Central memory CD8-positive, alpha-beta T cell (primary cell): ENCODE measurements around the gene SUGCT.

Experiments
- ATAC-seq: fragments of 150-1000 bp; cut with Tn5 transposase; replicated peaks from 2 replicates; pipeline ENCODE4 v1.10.0; 2022; ENCODE audit warnings: mild to moderate bottlenecking, moderate FRiP score, moderate number of reproducible peaks; ENCODE audit not compliant: poor library complexity, severe bottlenecking; ENCODE audit errors: extremely low read depth
- DNase-seq, 2 donors: peaks; one replicate each; pipeline ENCODE4 v3.0.0; 2021; ENCODE audit warnings: low spot score in 2 of 2
- H3K27ac Mint-ChIP-seq: one replicate; pipeline ENCODE4 v1.8.0; 2022; ENCODE audit warnings: low read depth, mild to moderate bottlenecking, moderate library complexity, mixed read lengths
- H3K27me3 Mint-ChIP-seq: one replicate; pipeline ENCODE4 v1.8.0; 2022; ENCODE audit warnings: mixed read lengths
- H3K36me3 Mint-ChIP-seq: one replicate; pipeline ENCODE4 v1.8.0; 2022; ENCODE audit warnings: mild to moderate bottlenecking, moderate library complexity, mixed read lengths; ENCODE audit not compliant: insufficient read depth
- H3K4me1 Mint-ChIP-seq: one replicate; pipeline ENCODE4 v1.8.0; 2022; ENCODE audit warnings: mixed read lengths
- H3K4me3 Mint-ChIP-seq: one replicate; pipeline ENCODE4 v1.8.0; 2022; ENCODE audit warnings: mild to moderate bottlenecking, moderate library complexity, mixed read lengths
- H3K9me3 Mint-ChIP-seq: one replicate; pipeline ENCODE4 v1.8.0; 2022; ENCODE audit warnings: mixed read lengths

SUGCT gene

DNA sequence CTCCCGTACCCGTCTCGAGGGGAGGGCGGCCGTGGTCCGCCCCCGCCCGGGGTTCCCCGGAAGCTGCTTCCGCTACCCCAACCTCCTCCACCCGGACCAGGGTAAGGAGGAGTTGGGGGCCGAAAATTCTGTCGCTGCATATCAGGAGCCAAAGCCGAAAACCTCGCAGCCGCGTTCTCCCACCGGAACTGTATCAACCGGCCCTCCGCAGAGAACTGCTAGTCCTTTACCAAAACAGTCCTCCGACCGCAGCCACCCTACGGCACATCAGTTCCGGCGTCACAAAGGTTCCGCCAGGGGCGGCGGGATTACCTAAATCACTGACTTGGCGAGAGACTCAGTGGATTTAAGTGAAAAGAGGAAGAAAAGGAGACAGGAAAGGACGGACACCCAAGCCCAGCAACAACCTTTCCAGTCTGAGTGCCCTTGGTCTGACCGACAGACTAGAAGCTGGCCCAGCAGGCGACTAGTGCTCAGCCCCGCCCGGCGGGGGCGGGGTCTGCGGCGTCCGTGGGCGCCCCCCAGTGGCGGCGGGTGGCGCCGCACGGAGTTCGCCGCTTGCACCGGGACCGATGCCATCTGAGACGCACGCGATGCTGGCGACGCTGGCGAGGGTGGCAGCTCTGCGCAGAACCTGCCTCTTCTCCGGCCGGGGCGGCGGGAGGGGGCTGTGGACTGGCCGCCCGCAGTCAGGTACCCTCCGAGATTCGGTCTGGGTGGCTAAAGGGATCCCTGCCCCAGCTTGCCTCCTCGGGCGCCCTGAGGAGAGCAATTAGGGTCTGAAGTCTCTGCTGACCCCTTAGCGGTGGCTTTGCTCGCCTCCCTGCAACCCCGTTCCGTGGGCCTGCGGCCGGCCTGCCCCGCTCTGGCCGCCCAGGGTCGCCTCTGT, at the start of gene SUGCT, which contains the start of gene MPLKIP:
Gene SUGCT (plus strand): TSS at position 578 of the 889 bp plus-strand sequence.
Gene MPLKIP (minus strand): TSS at position 195 of the 889 bp plus-strand sequence. CDS start 55 bp downstream, at position 140.
- Mint-ChIP-seq H3K4me3 (peak within 1 kb of the TSS; percentile 92), H3K4me1 (peaks cover 10% of the 10 kb centered on the region), H3K9me3 (no peaks in the 10 kb centered on the region), H3K36me3 (peaks cover 14% of the 10 kb centered on the region), H3K27me3 (no peaks in the 10 kb centered on the region), H3K27ac (peak within 1 kb of the TSS; percentile 84)
- DNase-seq (peak; percentile 88 to 92), ATAC-seq (peak; percentile 85)

DNA sequence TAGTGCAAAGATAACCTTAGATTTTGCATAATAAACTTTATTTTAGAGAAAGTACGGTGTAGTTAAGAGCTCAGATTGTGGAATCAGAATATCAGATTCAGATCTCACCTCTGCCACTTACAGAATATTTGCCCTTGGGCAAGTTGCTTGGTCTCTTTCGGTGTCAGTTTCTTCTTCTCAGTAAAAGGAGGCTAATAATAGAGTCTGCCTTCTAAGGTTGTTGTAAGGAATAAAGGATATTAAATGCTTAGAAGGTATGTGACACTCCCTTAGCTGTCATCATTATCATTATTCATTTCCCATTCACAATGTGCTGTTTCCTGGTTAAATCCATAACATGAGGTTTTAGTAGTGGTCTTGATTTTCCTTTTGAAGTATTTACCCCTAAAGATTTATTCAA, 42.6 kb upstream of the SUGCT start:
- Mint-ChIP-seq H3K36me3 (peaks cover 51% of the 10 kb centered on the region), H3K9me3 (no peaks in the 10 kb centered on the region), H3K27me3 (no peaks in the 10 kb centered on the region), H3K27ac (no peak overlapping the region), H3K4me3 (no peak overlapping the region), H3K4me1 (no peaks in the 10 kb centered on the region)
- DNase-seq (no peak), ATAC-seq (no peak)

DNA sequence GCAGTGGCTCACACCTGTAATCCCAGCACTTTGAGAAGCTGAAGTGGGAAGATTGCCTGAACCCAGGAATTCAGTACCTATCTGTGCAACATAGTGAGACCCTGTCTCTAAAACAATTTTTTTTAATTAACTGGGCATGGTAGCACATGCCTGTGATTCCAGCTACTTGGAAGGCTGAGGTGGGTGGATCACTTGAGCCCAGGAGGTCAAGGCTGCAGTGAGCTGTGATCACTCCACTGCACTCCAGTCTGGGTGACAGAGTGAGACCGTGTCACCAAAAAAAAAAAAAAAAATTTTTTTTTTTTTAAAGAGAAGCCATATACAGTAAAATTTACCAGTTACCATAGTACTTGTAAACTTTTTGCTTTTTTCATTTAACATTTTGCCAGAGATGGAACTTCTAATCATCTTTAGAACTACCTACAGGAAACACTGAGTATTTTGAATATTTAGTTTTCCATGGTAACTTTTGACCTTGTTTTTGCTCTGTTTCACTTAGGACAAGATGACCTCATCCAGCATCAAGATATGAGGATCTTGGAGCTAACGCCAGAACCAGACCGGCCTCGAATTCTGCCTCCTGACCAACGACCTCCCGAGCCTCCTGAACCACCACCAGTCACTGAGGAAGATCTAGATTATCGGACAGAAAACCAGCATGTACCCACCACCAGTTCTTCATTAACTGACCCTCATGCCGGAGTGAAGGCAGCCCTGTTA, 41.0 kb upstream of the SUGCT start:
- peaks cover 45% of the 10 kb centered on the region for H3K36me3 Mint-ChIP-seq

DNA sequence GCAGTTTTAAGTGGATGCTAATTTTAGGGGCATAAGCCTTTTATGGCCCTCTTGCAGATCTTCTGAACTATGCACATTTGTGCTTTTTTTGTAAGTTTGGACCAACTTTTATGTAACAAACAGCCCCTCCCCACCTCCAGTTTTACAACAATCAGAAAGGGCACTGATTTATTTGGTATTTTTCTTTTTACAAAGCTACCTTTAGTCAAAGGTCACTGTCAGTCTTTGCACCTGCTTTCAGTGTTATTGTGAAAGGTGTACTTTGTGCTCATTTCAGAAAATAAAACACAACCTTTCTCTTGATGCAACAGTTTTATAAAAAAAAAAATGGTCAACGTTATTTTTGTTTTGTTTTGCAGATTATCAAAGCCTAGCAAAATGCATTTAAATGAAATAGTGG, 39.6 kb upstream of the SUGCT start:
- ATAC-seq: no peak
- no peak overlapping the region for H3K27ac Mint-ChIP-seq
- peaks cover 37% of the 10 kb centered on the region for H3K36me3 Mint-ChIP-seq

More for the DNA sequence above, 41.0 kb upstream of the SUGCT start:
- Mint-ChIP-seq H3K27ac (no peak overlapping the region), H3K9me3 (no peaks in the 10 kb centered on the region), H3K4me3 (no peak overlapping the region), H3K4me1 (no peaks in the 10 kb centered on the region), H3K27me3 (no peaks in the 10 kb centered on the region)
- ATAC-seq: no peak
- no peak for DNase-seq

DNA sequence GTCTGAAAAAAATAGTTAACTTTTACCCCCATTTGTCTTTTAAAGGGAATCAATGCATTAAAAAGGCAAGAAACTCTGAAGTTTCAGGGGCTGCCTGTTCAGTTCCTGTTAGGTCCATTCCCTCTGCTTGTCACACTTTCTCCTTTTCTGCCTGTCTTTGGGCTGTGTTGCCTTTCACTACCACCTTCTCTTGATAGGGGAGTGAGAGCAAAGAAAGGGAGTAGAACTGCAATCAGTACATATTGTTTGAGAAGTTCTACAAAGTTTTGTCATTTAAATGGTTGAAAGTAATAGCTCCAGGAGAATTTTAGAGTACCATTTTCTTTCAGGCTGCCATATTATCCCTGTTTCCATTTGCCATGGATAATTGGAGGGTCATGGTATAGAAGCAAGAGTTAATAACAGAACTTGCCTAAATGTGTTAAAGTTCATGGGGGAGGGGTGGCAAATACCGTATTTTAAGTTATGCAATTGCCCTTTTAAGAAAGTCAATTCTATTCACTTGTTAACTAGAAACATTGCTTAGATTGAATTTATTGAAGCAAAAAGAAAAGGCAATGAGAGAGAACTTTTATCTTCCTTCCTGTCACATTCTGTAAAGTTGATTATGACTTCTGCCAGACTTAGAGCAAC, 39.0 kb upstream of the SUGCT start:
- DNase-seq (no peak), ATAC-seq (no peak)
- no peak overlapping the region for H3K27ac Mint-ChIP-seq
- no peaks in the 10 kb centered on the region for H3K27me3 Mint-ChIP-seq
- H3K9me3 Mint-ChIP-seq: no peaks in the 10 kb centered on the region
- no peaks in the 10 kb centered on the region for H3K4me1 Mint-ChIP-seq
- H3K36me3 Mint-ChIP-seq: peaks cover 35% of the 10 kb centered on the region
- H3K4me3 Mint-ChIP-seq: no peak overlapping the region

More for the DNA sequence above, 39.6 kb upstream of the SUGCT start:
- H3K9me3 Mint-ChIP-seq: no peaks in the 10 kb centered on the region
- no peak overlapping the region for H3K4me3 Mint-ChIP-seq
- H3K27me3 Mint-ChIP-seq: no peaks in the 10 kb centered on the region
- H3K4me1 Mint-ChIP-seq: no peaks in the 10 kb centered on the region
- no peak for DNase-seq

DNA sequence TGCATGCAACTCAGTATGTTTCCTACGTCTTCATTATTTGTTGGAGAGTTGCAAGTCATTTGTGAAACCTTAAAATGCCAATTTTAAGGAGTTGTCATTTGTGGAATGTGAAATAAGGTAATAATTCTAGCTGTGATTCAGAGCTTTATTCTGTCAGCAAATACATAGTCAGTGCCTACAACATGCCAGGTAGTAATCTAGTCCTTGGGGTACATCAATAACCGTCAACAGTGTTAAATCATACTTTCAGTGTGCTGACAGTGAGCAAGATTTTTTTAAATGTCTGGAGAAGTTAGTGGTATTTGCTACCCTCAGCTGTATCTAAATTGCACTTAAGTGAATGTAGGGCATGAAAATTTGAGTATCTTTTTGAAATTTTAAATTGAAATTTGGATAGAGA, 37.1 kb upstream of the SUGCT start:
- Mint-ChIP-seq H3K4me3 (no peak overlapping the region), H3K27ac (peak overlapping the region; percentile 70), H3K36me3 (peaks cover 29% of the 10 kb centered on the region), H3K9me3 (no peaks in the 10 kb centered on the region), H3K27me3 (no peaks in the 10 kb centered on the region), H3K4me1 (no peaks in the 10 kb centered on the region)
- no peak for ATAC-seq
- no peak for DNase-seq

DNA sequence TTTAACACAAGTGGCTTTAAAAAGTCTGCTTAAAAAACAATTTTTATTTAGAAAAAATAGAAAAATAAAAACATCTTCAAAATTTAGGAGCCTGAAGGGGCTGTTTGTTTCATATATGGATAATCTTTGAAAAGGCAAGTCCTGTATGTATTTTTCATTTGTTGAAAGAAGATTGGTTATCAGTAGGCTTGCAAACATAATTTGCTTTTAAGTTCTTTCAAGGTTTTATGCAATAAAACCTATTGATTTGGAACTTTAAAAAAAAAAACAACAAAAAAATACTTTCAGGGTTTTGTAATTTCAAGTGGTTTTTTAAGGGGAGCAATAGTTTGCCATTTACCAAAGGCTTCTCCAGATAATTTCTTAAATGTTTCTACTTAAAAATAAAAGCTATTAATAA, 36.0 kb upstream of the SUGCT start:
- H3K4me1 Mint-ChIP-seq: no peaks in the 10 kb centered on the region
- no peak for DNase-seq
- no peaks in the 10 kb centered on the region for H3K27me3 Mint-ChIP-seq
- H3K4me3 Mint-ChIP-seq: no peak overlapping the region
- H3K36me3 Mint-ChIP-seq: peaks cover 22% of the 10 kb centered on the region
- no peak overlapping the region for H3K27ac Mint-ChIP-seq
- ATAC-seq: no peak
- no peaks in the 10 kb centered on the region for H3K9me3 Mint-ChIP-seq

DNA sequence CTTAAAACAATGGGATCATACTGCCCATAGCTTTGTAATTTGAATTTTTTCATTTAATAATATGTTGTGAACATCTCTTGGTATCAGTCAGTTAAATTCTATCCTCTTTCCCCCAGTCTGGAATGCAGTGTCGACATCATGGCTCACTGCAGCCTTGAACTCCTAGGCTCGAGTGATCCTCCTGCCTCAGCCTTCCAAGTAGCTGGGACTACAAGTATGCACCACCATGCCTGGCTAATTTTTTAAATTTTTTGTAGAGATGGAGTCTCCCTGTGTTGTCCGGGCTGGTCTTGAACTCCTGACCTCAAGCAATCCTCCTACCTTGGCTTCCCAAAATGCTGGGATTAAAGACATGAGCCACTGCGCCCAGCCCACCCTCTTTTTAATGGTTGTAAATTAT, 35.0 kb upstream of the SUGCT start:
- Mint-ChIP-seq H3K9me3 (no peaks in the 10 kb centered on the region), H3K36me3 (peaks cover 11% of the 10 kb centered on the region), H3K27ac (no peak overlapping the region)

DNA sequence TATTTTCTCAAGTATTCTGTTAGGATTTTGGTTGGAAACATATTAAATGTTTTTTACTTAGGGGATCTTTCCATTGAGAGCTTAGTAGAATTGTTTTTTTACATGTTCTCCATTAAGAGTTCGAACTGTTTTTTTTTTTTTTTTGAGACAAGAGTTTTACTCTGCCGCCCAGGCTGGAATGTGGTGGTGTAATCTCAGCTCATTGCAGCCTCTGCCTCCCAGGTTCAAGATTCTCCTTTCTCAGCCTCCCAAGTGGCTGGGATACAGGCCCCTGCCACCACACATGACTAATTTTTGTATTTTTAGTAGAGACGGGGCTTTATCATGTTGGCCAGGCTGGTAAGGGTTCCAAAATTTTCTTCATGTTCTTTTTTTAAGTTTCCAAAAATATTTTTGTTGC, 33.6 kb upstream of the SUGCT start:
- Mint-ChIP-seq H3K27me3 (no peaks in the 10 kb centered on the region), H3K36me3 (peaks cover 6% of the 10 kb centered on the region), H3K4me1 (no peaks in the 10 kb centered on the region), H3K4me3 (no peak overlapping the region), H3K9me3 (no peaks in the 10 kb centered on the region), H3K27ac (no peak overlapping the region)
- ATAC-seq (no peak), DNase-seq (no peak)

More for the DNA sequence above, 35.0 kb upstream of the SUGCT start:
- H3K4me1 Mint-ChIP-seq: no peaks in the 10 kb centered on the region
- ATAC-seq (no peak), DNase-seq (no peak)
- no peak overlapping the region for H3K4me3 Mint-ChIP-seq
- no peaks in the 10 kb centered on the region for H3K27me3 Mint-ChIP-seq

DNA sequence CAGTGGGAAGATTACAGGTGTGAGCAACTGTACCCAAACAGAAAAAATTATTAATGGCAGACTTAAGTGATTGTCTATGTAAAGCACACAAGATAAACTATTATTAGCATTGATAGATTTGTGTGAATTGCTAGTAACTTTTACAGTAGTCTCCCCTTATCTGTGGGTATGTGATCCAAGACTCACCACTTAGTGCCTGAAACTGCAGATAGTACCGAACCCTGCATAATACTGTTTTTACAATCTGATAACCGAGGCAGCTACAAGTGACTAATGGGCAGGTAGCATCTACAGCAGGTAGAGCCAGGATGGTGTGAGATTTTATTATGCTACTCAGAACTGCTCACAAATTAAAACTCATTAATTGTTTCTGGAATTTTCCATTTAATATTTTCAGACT, 31.9 kb upstream of the SUGCT start:
- Mint-ChIP-seq H3K27me3 (no peaks in the 10 kb centered on the region), H3K27ac (no peak overlapping the region)

DNA sequence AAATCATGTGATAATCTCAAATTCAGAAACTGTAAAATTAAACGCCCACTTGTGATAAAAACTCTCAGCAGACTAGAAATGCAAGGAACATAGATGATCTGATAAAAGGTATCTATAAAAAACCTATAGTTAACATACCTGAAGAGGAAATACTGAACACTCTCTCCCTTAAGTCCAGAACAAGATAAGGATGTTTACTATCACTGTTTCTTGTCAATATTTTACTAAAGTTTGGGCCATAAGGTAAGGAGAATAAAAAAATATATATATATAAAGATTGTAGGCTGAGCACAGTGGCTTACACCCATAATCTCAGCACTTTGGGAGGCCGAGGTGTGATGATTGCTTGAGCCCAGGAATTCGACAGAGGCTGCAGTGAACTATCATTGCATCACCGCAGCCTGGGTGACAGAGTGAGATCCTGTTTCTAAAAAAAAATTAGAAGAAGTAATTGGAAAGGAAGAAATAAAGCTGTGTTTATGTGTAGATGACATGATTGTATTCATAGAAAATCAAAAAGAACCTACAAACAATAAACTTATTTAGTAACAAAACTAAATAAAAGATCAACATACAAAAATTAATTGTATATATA, 28.8 kb upstream of the SUGCT start:
- DNase-seq (no peak), ATAC-seq (no peak)
- peaks cover 2% of the 10 kb centered on the region for H3K36me3 Mint-ChIP-seq
- no peak overlapping the region for H3K27ac Mint-ChIP-seq
- no peak overlapping the region for H3K4me3 Mint-ChIP-seq
- no peaks in the 10 kb centered on the region for H3K4me1 Mint-ChIP-seq
- no peaks in the 10 kb centered on the region for H3K27me3 Mint-ChIP-seq
- H3K9me3 Mint-ChIP-seq: no peaks in the 10 kb centered on the region

More for the DNA sequence above, 31.9 kb upstream of the SUGCT start:
- ATAC-seq (no peak), DNase-seq (no peak)
- H3K9me3 Mint-ChIP-seq: no peaks in the 10 kb centered on the region
- H3K4me3 Mint-ChIP-seq: no peak overlapping the region
- H3K4me1 Mint-ChIP-seq: no peaks in the 10 kb centered on the region
- peaks cover 2% of the 10 kb centered on the region for H3K36me3 Mint-ChIP-seq

DNA sequence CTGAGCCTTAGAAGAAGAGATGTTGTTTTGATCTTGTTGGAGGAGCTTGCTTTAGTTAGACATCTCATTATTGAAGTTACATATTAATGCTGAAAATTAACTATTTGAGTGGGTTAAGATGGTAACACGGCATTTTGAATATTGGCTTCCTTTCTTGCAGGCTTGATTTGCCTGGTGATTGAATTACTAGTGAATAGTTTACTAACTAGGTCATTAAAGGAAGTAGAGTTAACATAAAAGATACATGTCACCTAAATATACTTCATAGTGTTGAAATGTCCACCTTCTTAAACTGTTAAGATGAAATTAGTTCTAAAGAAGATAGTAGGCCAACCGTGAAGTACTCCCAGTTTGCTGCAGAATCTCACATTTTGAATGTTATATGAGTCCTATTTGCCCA, 18.9 kb upstream of the SUGCT start:
- no peaks in the 10 kb centered on the region for H3K27me3 Mint-ChIP-seq
- ATAC-seq (no peak), DNase-seq (no peak)
- H3K9me3 Mint-ChIP-seq: no peaks in the 10 kb centered on the region
- no peaks in the 10 kb centered on the region for H3K4me1 Mint-ChIP-seq
- H3K4me3 Mint-ChIP-seq: no peak overlapping the region
- no peak overlapping the region for H3K27ac Mint-ChIP-seq
- H3K36me3 Mint-ChIP-seq: peaks cover 6% of the 10 kb centered on the region
